Sigmoid colon (tissue), 7 donors: Measurements from ENCODE around the gene WDR86. TPM values are rescaled to one million over a fixed set of nuclear protein-coding genes. Genes with fewer than 3 reads are reported as not detected.

Source experiments
- DNase-seq: peaks from one replicate; pipeline ENCODE4 v3.0.0-alpha.2; 2019
- H3K27ac ChIP-seq, 4 donors: fragments of 200-600 bp; sonication (generic); one replicate each; pipeline ENCODE4 v1.5.1; 2016 to 2019; ENCODE audit warnings: mild to moderate bottlenecking in 1 of 4
- H3K27me3 ChIP-seq, 3 donors: fragments of 200-600 bp; sonication (generic); one replicate each; pipeline ENCODE4 v1.5.1; 2019; ENCODE audit warnings: mild to moderate bottlenecking in 1 of 3
- H3K36me3 ChIP-seq, 4 donors: fragments of 200-600 bp; sonication (generic); one replicate each; pipeline ENCODE4 v1.5.1; 2016 to 2019
- H3K4me1 ChIP-seq, 4 donors: fragments of 200-600 bp; sonication (generic); one replicate each; pipeline ENCODE4 v1.5.1; 2017 to 2019
- H3K4me3 ChIP-seq, 4 donors: fragments of 200-600 bp; sonication (generic); one replicate each; pipeline ENCODE4 v1.5.1; 2017 to 2019; ENCODE audit warnings: mild to moderate bottlenecking in 2 of 4, moderate library complexity in 1 of 4
- H3K9me3 ChIP-seq, 4 donors: fragments of 200-600 bp in 3 of 4; sonication (generic) in 3 of 4; one replicate each; pipeline versions ENCODE4 v1.5.1 to v1.6.1; 2013 to 2019
- CTCF ChIP-seq, 4 experiments: fragments of 450-650 bp in 3 of 4; fragments of 200-600 bp in 1 of 4; IDR thresholded peaks; one replicate each; pipeline ENCODE4 v1.5.1; 2016 to 2019; ENCODE audit warnings: antibody characterized with exemption in 4 of 4, mild to moderate bottlenecking in 3 of 4, moderate library complexity in 2 of 4
- EP300 ChIP-seq, 4 donors: sonication (generic); formaldehyde crosslinking; IDR thresholded peaks; one replicate each; pipeline ENCODE4 v1.6.1; 2017; ENCODE audit warnings: antibody characterized with exemption in 4 of 4
- POLR2A ChIP-seq, 2 donors: fragments of 450-650 bp; IDR thresholded peaks; one replicate each; pipeline ENCODE4 v1.6.1; 2016; ENCODE audit warnings: antibody characterized with exemption in 2 of 2, mild to moderate bottlenecking in 2 of 2, moderate library complexity in 2 of 2
- POLR2AphosphoS5 ChIP-seq, 4 donors: sonication (generic); formaldehyde crosslinking; IDR thresholded peaks; one replicate each; pipeline ENCODE4 v1.6.1; 2017; ENCODE audit warnings: antibody characterized with exemption in 4 of 4
- WGBS, 2 donors: extraction: QIAGEN DNeasy Blood & Tissue Kit; methylation state at CpG; one replicate each; pipeline ENCODE4 v1.1.7; 2013; 5-methylcytosine and 5-hydroxymethylcytosine counted together
- intact Hi-C: fragments of 100-400 bp; cut with DNase I; formaldehyde crosslinking; loops from one replicate; pipeline ENCODE4 v1.15.1; 2023
- polyA plus RNA-seq, 3 donors: library from polyadenylated mRNA; stranded (reverse); fragments of 200-250 nt; gene quantifications; one replicate each; pipeline ENCODE4 v1.2.3, GENCODE V29; 2013
- total RNA-seq, 4 donors: library from RNA; depleted of rRNA; stranded (reverse); fragments of >200 nt; gene quantifications; one replicate each; pipeline ENCODE4 v1.1.0, GENCODE V29; 2016
- donor health status: healthy with polysubstance abuse.
- donor health status: Bipolar disorder and iron deficiency.
- donor health status: healthy.

Gene WDR86
- total and polyA plus RNA-seq, 7 donors = 0.46 to 23.8 (median 14.4) TPM

- intact Hi-C loops = no loop called here
- WGBS, 2 donors = 91 to 92% methylated on average over 16 of the region's 16 CpGs
- Histone ChIP-seq H3K9me3 (no peaks in the 10 kb centered on the region), H3K4me1 (peaks cover 0 to 36% (median 29%) of the 10 kb centered on the region in 4 donors), H3K27me3 (no peaks in the 10 kb centered on the region), H3K27ac (no peak overlapping the region), H3K36me3 (no peaks in the 10 kb centered on the region), H3K4me3 (no peak overlapping the region)
- TF ChIP-seq EP300 (IDR thresholded peaks at IDR 0.05) (no peak), POLR2AphosphoS5 (IDR thresholded peaks at IDR 0.05) (no peak), CTCF (IDR thresholded peaks at IDR 0.05) (no peak), POLR2A (IDR thresholded peaks at IDR 0.05) (no peak)
- DNase-seq = peak; percentile 63
These were observed 20.8 kb upstream of the WDR86 start for GRCh38 chr7:151430391-151431205.

GRCh38 chr7:151429560-151430331 is 19.9 kb upstream of the WDR86 start:
- WGBS, 2 donors = 27 to 31% methylated on average over 10 of the region's 10 CpGs
- no peaks in the 10 kb centered on the region for H3K36me3 ChIP-seq
- peaks cover 0 to 38% (median 30%) of the 10 kb centered on the region in 4 donors for H3K4me1 ChIP-seq
- H3K27ac ChIP-seq = peak overlapping the region in 3 of 4 donors; percentile 14 to 69 (median 38)
- H3K9me3 ChIP-seq = no peaks in the 10 kb centered on the region
- no peak overlapping the region for H3K4me3 ChIP-seq
- peak; percentile 59 for DNase-seq
- no peaks in the 10 kb centered on the region for H3K27me3 ChIP-seq
- TF ChIP-seq POLR2A (IDR thresholded peaks at IDR 0.05) = no peak
- no peak for TF ChIP-seq CTCF (IDR thresholded peaks at IDR 0.05)
- no peak for TF ChIP-seq POLR2AphosphoS5 (IDR thresholded peaks at IDR 0.05)
- no peak for TF ChIP-seq EP300 (IDR thresholded peaks at IDR 0.05)
- intact Hi-C loops = no loop called here

GRCh38 chr7:151429237-151429559 is 19.4 kb upstream of the WDR86 start:
- Histone ChIP-seq H3K36me3 (no peaks in the 10 kb centered on the region), H3K27me3 (no peaks in the 10 kb centered on the region), H3K9me3 (no peaks in the 10 kb centered on the region), H3K4me1 (peaks cover 0 to 38% (median 30%) of the 10 kb centered on the region in 4 donors), H3K4me3 (no peak overlapping the region), H3K27ac (peak overlapping the region; percentile 14 to 69 (median 34))
- intact Hi-C loops = no loop called here
- DNase-seq = peak; percentile 63
- TF ChIP-seq POLR2A (IDR thresholded peaks at IDR 0.05) = no peak
- no peak for TF ChIP-seq CTCF (IDR thresholded peaks at IDR 0.05)
- no peak for TF ChIP-seq EP300 (IDR thresholded peaks at IDR 0.05)
- TF ChIP-seq POLR2AphosphoS5 (IDR thresholded peaks at IDR 0.05) = no peak
- WGBS, 2 donors = 76 to 83% methylated on average over 5 of the region's 5 CpGs

- peak; percentile 76 for DNase-seq
- peaks cover 0 to 38% (median 30%) of the 10 kb centered on the region in 4 donors for H3K4me1 ChIP-seq
- peak in 2 of 4 donors; percentile 6 to 29 for TF ChIP-seq POLR2AphosphoS5 (IDR thresholded peaks at IDR 0.05)
- TF ChIP-seq POLR2A (IDR thresholded peaks at IDR 0.05) = no peak
- no peak for TF ChIP-seq CTCF (IDR thresholded peaks at IDR 0.05)
- no peaks in the 10 kb centered on the region for H3K27me3 ChIP-seq
- no peaks in the 10 kb centered on the region for H3K36me3 ChIP-seq
- H3K9me3 ChIP-seq = no peaks in the 10 kb centered on the region
- intact Hi-C loops = no loop called here
- H3K27ac ChIP-seq = peak overlapping the region; percentile 14 to 69 (median 45)
- WGBS, 2 donors = 66 to 79% methylated on average over 13 of the region's 13 CpGs
- H3K4me3 ChIP-seq = no peak overlapping the region
These were observed 18.8 kb upstream of the WDR86 start for GRCh38 chr7:151428378-151429236.
